GM08714 (cell line): Measurements from ENCODE around the gene SYVN1.
"Not testable (repeated sequence)": the region's sequence is repeated elsewhere in the genome, so short reads cannot be mapped to it uniquely, and the experiment has no call there.

Source experiments
- H3K4me3 ChIP-seq: fragments of 200-500 bp; sonication (Bioruptor generic); 2 replicates; pipeline ENCODE4 v1.5.1; 2014; ENCODE audit warnings: mild to moderate bottlenecking, low read length, inconsistent platforms
- ZNF274 ChIP-seq: IDR thresholded peaks from 2 replicates; pipeline ENCODE4 v1.6.1; 2012; ENCODE audit warnings: mild to moderate bottlenecking, low read depth, low read length

SYVN1 gene

DNA sequence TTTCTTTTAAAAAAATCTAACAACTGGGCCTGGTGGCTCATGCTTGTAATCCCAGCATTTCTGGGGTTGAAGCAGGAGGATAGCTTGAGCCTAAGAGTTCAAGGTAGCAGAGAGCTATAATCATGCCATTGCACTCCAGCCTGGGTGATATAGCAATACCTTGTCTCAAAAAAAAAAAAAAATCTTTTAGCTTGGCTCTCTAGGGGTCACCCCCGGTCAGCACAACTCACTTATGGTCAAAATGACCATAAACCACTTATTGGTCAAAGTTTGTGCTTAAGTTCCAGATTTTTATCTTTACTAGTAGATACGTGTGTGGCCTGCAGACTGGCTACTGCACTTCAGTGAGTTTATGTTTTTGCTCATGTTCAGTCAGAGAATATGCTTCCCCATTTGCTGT, 29.4 kb upstream of the SYVN1 start:
- H3K4me3 ChIP-seq: no peak overlapping the region
- TF ChIP-seq ZNF274: no peak

DNA sequence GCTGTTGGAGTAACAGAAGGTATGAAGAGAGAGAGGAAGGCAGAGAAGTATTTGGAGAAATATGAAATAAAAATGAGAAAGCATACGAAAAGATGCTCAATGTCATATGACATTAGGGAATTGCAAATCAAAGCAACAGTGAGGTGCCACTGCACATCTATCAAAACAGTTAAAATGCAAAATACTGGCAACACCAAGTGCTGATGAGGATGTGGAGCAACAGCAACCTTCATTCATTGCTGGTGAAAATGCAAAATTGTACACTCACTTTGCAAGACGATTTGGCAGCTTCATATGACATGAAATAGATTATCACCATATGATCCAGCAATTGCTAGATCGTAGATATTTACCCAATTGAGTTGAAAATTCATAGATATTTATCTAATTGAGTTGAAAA, 26.3 kb upstream of the SYVN1 start:
- H3K4me3 ChIP-seq: no peak overlapping the region
- TF ChIP-seq ZNF274: no peak

DNA sequence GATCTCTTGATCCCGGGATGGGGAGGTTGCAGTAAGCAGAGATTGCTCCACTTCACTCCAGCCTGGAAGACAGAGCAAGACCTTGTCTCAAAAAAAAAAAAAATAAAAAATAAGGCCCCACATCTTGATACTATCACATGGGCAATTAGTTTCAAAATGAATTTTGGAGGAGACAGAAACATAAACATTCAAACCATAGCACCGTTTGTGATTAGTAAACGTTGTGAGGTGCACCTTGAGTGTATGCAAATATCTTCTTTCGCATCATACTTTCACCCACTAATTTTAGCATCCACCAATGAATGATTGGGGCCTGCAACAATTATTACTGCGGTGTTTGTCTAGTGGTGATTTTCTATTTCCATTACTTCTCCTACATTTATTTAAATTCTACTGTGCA, 24.7 kb upstream of the SYVN1 start:
- H3K4me3 ChIP-seq: no peak overlapping the region
- no peak for TF ChIP-seq ZNF274

DNA sequence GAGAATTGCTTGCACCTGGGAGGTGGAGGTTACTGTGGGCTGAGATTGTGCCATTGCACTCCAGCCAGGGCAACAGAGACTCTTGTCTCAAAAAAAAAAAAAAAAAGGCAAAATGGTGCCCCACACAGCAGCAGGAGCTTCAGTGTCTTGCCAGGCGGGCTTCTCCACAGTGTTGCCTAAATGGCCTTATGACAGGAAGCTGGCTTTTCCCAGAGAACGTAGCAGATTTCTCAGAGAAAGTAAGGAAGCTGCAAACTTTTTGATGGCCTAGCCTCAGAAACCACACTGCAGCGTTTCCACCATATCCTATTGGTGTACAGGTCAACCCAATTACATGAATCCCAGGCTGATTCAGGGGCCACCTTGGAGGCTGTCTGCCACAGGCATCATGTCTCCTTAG, 23.0 kb upstream of the SYVN1 start:
- no peak for TF ChIP-seq ZNF274
- H3K4me3 ChIP-seq: no peak overlapping the region

DNA sequence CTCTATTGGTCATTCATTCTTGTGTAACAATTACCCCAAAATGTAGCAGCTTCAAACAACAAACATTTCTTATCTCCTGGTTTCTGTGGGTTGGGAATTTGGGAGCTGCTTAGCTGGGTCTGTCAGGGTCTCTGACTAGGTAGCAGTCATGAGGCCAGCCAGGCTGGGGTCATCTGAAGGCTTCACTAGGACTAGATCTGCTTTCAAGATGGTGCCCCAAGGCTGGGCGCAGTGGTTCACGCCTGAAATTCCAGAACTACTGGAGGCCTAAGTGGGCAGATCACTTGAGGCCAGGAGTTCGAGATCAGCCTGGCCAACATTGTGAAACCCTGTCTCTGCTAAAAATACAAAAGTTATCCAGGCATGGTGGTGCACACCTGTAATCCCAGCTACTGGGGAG, 22.6 kb upstream of the SYVN1 start:
- TF ChIP-seq ZNF274: no peak
- no peak overlapping the region for H3K4me3 ChIP-seq

DNA sequence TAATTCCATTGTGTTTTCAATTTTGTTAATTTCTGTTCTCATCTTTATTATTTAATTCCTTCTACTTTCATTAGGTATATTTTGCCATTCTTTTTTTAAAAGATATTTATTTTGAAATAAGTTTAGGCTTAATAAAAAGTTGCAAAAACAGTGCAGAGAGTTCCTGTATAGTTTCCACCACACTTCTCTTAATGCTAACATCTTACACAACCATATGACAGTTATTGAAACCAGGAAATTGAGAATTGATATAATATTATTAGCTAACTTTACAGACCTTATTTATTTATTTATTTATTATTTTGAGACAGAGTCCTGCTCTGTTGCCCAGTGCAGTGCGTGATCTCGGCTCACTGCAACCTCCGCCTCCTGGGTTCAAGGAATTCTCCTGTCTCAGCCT, 21.9 kb upstream of the SYVN1 start:
- no peak for TF ChIP-seq ZNF274
- H3K4me3 ChIP-seq: no peak overlapping the region

DNA sequence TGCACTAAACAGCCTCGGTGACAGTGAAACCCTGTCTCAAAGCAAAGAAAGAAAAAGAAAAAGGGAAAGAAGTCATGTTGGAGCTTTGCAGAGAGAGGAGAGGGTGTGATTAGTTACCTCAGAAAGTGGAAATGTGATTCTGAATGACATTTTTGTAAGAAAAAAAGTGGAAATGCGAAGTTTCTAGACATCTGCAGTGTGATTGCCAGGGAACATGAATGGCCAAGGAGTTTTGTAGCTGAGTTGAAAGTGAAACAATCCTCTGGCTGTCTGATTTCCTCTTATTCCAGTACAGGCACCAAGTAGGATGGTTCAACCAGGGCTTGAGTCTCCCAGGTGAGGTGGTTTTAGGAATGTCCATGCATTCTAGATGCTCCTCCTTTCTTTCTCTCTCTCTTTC, 17.8 kb upstream of the SYVN1 start:
- no peak overlapping the region for H3K4me3 ChIP-seq
- no peak for TF ChIP-seq ZNF274

DNA sequence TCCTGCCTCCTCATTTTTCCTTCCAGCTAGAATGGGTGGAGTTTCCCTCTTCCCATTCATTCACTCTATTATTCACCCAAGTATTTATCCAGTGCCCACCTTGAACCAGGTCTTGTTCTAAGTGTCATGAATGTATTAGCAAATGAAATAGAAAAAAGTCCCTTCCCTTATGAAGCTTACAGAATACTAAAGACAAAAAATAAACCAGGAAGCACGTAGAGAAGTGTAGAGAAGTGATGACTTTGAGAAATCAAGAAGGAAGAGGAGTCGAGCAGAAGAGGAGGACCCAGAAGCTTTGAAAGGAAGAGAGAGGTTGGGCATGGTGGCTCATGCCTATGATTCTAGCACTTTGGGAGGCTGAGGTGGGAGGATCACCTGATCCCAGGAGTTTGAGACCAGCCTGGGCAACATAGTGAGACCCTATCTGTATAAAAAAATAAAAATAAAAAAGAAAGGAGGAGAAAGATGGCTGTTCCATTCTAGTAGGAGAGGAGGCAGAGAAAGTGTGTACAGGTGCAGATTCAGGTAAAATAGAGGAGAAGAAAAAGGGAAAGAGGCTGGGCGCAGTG, 17.1 kb upstream of the SYVN1 start:
- no peak overlapping the region for H3K4me3 ChIP-seq
- TF ChIP-seq ZNF274: no peak

DNA sequence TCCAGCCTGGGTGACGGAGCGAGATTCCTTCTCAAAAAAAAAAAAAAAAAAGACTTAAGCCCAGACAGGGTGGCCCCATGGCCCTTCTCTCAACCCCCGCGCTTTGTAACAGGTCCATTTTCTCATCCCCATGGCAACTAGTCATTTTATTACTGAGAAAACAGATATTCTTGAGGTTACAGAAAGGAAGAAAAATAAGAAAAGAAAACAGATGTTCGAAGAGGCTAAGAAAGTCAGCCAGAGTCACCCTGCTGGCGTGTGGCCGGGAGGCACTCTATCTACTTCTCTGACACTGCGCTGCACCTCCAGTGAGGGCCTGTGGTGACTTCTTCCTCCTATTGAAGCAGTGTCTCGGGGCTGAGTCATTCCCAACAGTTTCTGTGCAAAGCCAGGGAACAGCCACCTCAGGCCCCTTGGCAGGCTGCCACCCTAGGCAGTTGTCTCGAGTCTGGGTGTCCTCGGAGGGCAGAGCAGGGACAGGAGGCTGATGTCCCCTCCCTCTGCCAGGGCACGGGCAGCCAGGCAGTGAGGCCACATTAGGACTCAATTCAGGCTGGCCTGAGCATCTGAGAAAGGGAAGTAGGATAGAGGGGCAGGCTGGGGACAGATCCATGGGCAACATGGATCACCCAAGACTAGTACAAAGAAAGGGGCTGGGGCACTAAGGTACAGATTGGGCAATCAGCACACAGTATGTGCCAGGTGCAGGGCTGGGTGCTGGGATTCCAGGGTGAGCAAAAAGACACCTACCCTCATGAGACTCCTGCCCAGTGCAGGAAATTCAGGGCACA, 16.4 kb upstream of the SYVN1 start:
- H3K4me3 ChIP-seq: no peak overlapping the region
- no peak for TF ChIP-seq ZNF274

DNA sequence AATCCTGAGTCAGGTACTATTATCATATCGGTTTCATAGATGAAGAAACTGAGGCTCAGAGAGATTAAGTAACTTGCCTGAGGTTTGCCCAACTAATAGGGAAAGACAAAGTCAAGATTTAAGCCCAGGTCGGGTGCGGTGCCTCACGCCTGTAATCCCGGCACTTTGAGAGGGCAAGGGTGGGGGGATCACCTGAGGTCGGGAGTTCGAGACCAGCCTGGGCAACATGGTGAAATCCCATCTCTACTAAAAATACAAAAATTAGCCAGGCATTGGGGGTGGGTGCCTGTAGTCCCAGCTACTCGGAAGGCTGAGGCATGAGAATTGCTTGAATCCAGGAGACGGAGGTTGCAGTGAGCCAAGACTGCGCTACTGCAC, 15.8 kb upstream of the SYVN1 start:
- not testable (repeated sequence) for H3K4me3 ChIP-seq

DNA sequence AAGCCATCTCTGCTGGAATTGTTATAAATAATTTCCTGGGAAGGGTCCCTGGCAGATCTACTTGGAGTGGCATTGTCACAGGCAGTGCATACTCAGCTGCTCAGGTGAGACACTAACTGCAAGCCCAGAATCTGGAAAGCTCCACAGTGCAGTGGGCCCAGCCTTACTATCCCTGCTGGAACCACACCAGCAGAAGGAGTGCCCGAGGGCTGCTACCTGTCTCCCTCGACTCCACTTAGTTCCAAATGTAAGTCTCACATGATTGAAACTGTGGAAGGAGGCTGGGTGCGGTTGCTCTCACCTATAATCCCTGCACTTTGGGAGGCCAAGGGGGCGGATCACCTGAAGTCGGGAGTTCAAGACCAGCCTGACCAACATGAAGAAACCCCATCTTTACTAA, 14.3 kb upstream of the SYVN1 start:
- H3K4me3 ChIP-seq: no peak overlapping the region
- no peak for TF ChIP-seq ZNF274

DNA sequence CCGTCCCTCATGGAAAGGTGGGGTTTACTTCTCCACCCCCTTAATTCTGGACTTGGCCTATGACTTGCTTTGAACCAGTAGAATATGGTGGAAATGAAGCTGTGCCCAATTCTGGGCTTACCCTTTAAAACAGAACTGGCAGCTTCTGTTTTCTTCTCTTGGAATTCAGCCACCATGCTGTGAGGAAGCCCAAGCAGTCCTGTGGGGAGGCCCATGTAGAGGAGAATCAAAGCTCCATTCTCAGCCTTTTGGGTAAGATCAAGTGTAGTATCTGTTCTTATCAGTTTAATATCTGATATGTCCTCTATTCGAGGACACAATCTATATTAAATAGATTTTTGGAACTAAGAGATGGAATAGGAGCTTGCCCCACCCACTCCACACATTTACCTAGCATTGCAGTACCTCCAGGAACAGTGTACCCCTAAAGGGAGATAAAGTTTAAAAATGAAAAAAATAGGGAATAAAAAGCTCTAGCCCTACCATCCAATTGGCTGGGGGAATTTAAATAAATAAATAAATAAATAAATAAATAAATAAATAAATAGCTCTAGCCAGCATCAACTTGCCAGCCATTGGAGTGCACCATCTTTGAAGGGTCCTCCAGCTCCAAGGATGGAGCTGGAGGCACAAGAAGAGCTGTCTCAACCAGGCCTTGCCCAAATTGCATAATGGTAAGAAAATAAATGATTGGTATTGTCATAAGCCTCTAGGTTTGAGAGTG, 13.2 kb upstream of the SYVN1 start:
- no peak overlapping the region for H3K4me3 ChIP-seq
- no peak for TF ChIP-seq ZNF274

DNA sequence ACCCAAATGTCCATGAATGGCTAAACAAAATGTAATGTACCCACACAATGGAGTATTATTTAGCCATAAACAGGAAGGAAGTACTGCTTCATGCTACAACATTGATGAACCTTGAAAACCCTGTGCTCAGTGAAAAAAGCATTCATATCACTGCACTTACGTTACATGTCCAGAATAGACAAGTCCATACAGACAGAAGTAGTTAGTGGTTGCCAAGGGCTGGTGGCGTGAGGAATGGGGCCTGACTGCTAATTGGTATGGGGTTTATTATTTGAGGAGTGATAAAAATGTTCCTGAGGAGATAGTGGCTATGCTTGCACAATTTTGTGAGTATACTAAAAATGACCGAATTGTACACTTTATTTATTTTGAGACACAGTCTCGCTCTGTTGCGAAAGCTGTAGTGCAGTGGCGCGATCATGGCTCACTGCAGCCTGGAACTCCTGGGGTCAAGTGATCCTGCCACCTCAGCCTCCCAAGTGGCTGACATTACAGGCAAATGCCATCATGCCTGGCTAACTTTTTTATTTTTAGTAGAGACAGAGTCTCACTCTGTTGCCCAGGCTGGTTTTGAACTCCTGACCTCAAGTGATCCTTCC, 7.7 kb upstream of the SYVN1 start:
- TF ChIP-seq ZNF274: no peak
- H3K4me3 ChIP-seq: no peak overlapping the region

DNA sequence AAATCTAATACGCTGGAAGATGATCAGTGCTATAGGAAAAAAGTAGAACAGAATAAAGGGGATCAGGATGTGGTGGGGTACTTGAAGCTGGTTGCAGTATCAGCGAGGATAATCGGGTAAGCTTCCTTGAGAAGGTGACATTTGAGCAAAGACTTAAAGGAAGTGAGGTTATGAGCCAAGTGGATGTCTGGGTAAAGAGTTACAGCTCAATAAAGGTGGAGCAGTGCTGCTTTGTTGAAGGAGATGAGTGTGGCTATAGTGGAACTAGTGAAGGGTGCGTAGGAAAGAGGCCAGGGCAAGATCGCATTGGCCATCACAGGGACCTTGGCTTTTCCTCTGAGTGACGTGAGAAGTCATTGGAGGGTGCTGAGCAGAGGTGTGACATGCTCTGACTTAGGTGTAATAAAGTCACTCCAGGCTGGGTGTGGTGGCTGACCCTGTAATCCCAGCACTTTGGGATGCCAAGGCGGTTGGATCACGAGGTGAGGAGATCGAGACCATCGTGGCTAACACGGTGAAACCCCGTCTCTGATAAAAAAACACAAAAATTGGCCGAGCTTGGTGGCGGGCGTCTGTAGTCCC, 2.3 kb upstream of the SYVN1 start:
- no peak overlapping the region for H3K4me3 ChIP-seq
- TF ChIP-seq ZNF274: no peak
